Measurements from ENCODE around the gene CLEC2L.

DNA sequence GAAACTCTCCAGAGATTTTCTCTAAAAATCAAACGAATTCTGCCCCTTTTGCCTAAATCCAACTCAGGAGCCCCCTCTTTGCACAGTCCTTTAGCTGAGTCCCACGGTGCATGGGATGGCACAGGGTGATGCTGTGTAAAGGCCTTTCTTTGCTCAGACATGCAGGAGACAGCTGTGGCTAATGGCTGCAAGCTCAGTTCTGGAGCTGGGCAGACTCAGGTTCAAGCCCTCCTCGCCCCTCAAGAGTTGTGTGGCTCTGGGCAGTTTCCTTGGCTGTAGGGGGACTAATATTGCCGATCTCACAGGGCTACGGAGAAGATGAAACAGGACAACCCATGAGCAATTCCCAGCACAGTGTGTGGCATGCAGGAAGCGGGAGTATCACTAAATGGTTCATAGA, 42.6 kb downstream of the CLEC2L start:
- TF ChIP-seq, protein P1, sequence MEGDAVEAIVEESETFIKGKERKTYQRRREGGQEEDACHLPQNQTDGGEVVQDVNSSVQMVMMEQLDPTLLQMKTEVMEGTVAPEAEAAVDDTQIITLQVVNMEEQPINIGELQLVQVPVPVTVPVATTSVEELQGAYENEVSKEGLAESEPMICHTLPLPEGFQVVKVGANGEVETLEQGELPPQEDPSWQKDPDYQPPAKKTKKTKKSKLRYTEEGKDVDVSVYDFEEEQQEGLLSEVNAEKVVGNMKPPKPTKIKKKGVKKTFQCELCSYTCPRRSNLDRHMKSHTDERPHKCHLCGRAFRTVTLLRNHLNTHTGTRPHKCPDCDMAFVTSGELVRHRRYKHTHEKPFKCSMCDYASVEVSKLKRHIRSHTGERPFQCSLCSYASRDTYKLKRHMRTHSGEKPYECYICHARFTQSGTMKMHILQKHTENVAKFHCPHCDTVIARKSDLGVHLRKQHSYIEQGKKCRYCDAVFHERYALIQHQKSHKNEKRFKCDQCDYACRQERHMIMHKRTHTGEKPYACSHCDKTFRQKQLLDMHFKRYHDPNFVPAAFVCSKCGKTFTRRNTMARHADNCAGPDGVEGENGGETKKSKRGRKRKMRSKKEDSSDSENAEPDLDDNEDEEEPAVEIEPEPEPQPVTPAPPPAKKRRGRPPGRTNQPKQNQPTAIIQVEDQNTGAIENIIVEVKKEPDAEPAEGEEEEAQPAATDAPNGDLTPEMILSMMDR (IDR thresholded peaks at IDR 0.05 in 2 of 3, conservative IDR thresholded peaks at IDR 0.05 in 1 of 3; ENCODE audit: borderline replicate concordance in 1 of 3, insufficient read depth in 1 of 3, low read depth in 2 of 3, low read length in 2 of 3) = no peak
- TF ChIP-seq POLR2AphosphoS5 (IDR thresholded peaks at IDR 0.05; ENCODE audit: low read depth, low read length) (no peak), EZH2 (IDR thresholded peaks at IDR 0.05) (no peak), RAD21 (IDR thresholded peaks at IDR 0.05; ENCODE audit: low read depth) (no peak), ZNF274 (IDR thresholded peaks at IDR 0.05; ENCODE audit: low read depth, low read length) (no peak), EZH2phosphoT487 (IDR thresholded peaks at IDR 0.05; ENCODE audit: borderline replicate concordance) (no peak), FOSL1 (IDR thresholded peaks at IDR 0.05; ENCODE audit: low read depth) (no peak), REST (IDR thresholded peaks at IDR 0.05; ENCODE audit: low read depth) (no peak), TCF7L2 (IDR thresholded peaks at IDR 0.05; ENCODE audit: borderline replicate concordance, extremely low read depth, insufficient read depth, insufficient read length) (no peak)
- TF ChIP-seq, protein P2, sequence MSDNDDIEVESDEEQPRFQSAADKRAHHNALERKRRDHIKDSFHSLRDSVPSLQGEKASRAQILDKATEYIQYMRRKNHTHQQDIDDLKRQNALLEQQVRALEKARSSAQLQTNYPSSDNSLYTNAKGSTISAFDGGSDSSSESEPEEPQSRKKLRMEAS (IDR thresholded peaks at IDR 0.05) = no peak

All from HCT116 (cell line).